GM12878 (cell line): ENCODE results near the gene SALL3. TPM values are rescaled to one million over a fixed set of nuclear protein-coding genes. Genes with fewer than 3 reads are reported as not detected.

ENCODE experiments used
- ATAC-seq: fragments of 200-7000 bp; cut with Tn5 transposase; 3 replicates; pipeline ENCODE4 v1.9.1; 2020; ENCODE audit warnings: mild to moderate bottlenecking, moderate library complexity
- BruUV-seq: library from RNA; stranded (reverse); fragments of 400-500 nt; replicated peaks from 2 replicates; lab custom pipeline; 2021; lab: Mats Ljungman, UMichigan
- CTCF ChIA-PET: fragments of 300-600 bp; sonication (Branson Sonifier 250); formaldehyde crosslinking; extraction: SDS; loops from one replicate; lab custom pipeline; 2021; ENCODE audit warnings: inconsistent platforms; lab: Yijun Ruan, JAX
- POLR2A ChIA-PET: fragments of 350-600 bp; formaldehyde crosslinking; extraction: SDS; loops from one replicate; lab custom pipeline; 2021; ENCODE audit warnings: inconsistent platforms; lab: Charles Lee
- RAD21 ChIA-PET: fragments of 300-600 bp; sonication (Branson Sonifier 250); formaldehyde crosslinking; loops from one replicate; lab custom pipeline; 2023; ENCODE audit warnings: antibody characterized with exemption; ENCODE audit not compliant: unreplicated experiment; lab: Charles Lee
- SMC1A ChIA-PET: fragments of 300-600 bp; sonication (Branson Sonifier 250); formaldehyde crosslinking; loops from one replicate; lab custom pipeline; 2023; ENCODE audit not compliant: unreplicated experiment, uncharacterized antibody; lab: Charles Lee
- DNase-seq: peaks from one replicate; pipeline ENCODE4 v3.0.0-alpha.2; 2011; ENCODE audit warnings: low read depth, low spot score
- FAIRE-seq: peaks from 3 replicates; lab custom pipeline; 2011; peaks lifted over from hg19 to GRCh38; lab: Jason Lieb, UNC
- H2AFZ ChIP-seq: 2 replicates; pipeline ENCODE4 v1.6.0; 2011; ENCODE audit warnings: low read depth, low read length, control low read depth; ENCODE audit not compliant: control insufficient read depth
- H3K27ac ChIP-seq: 2 replicates; pipeline ENCODE4 v1.5.1; 2011; ENCODE audit warnings: control low read depth; ENCODE audit not compliant: control insufficient read depth, insufficient read depth
- H3K27me3 ChIP-seq, 2 experiments: replicated peaks in 1 of 2; 2 replicates each; pipeline versions ENCODE4 v1.6.0 to v1.6.1; 2011; ENCODE audit warnings: low read length in 1 of 2; ENCODE audit not compliant: control insufficient read depth in 2 of 2, insufficient read depth in 2 of 2
- H3K36me3 ChIP-seq, 2 experiments: 2 replicates each; pipeline ENCODE4 v1.5.1; 2011; ENCODE audit warnings: low read length in 1 of 2; ENCODE audit not compliant: control insufficient read depth in 2 of 2, insufficient read depth in 2 of 2
- H3K4me1 ChIP-seq: 2 replicates; pipeline ENCODE4 v1.6.1; 2011; ENCODE audit warnings: mild to moderate bottlenecking, low read length, moderate library complexity, mixed read lengths; ENCODE audit not compliant: control insufficient read depth, insufficient read depth
- H3K4me2 ChIP-seq: 2 replicates; pipeline ENCODE4 v1.6.0; 2011; ENCODE audit warnings: control low read depth; ENCODE audit not compliant: control insufficient read depth, insufficient read depth
- H3K4me3 ChIP-seq: fragments of 200-600 bp; sonication (generic); 2 replicates; pipeline ENCODE4 v1.5.1; 2016
- H3K79me2 ChIP-seq: 2 replicates; pipeline ENCODE4 v1.6.0; 2011; ENCODE audit warnings: low read length; ENCODE audit not compliant: control insufficient read depth, insufficient read depth
- H3K9ac ChIP-seq: 2 replicates; pipeline ENCODE4 v1.8.0; 2011; ENCODE audit warnings: low read length, control low read depth, mixed read lengths; ENCODE audit not compliant: control insufficient read depth, insufficient read depth
- H3K9me3 ChIP-seq: replicated peaks from 3 replicates; pipeline ENCODE4 v1.5.1; 2011; ENCODE audit warnings: mild to moderate bottlenecking, low read length; ENCODE audit not compliant: control insufficient read depth, insufficient read depth
- H4K20me1 ChIP-seq: 2 replicates; pipeline ENCODE4 v1.6.0; 2011; ENCODE audit not compliant: control insufficient read depth, insufficient read depth
- CEBPB ChIP-seq, 2 experiments: fragments of 150-350 bp in 1 of 2; IDR thresholded peaks; 2 replicates each; pipeline ENCODE4 v1.6.1; 2012 to 2014; ENCODE audit warnings: low read depth in 2 of 2, low read length in 2 of 2, borderline replicate concordance in 1 of 2, inconsistent platforms in 1 of 2
- CTCF ChIP-seq, 3 experiments: IDR thresholded peaks in 2 of 3; conservative IDR thresholded peaks in 1 of 3; 2 replicates each; pipeline ENCODE4 v1.5.1; 2011; ENCODE audit warnings: low read depth in 3 of 3, low read length in 3 of 3, mild to moderate bottlenecking in 3 of 3, control low read depth in 2 of 3, moderate library complexity in 2 of 3, inconsistent platforms in 1 of 3, mixed read lengths in 1 of 3; ENCODE audit not compliant: control insufficient read depth in 2 of 3, insufficient read depth in 1 of 3; ENCODE audit errors: extremely low read depth in 1 of 3
- FOXM1 ChIP-seq: IDR thresholded peaks from 2 replicates; pipeline ENCODE4 v1.6.1; 2012; ENCODE audit warnings: low read depth, mild to moderate bottlenecking, inconsistent platforms, low read length, moderate library complexity
- IKZF2 ChIP-seq, 2 experiments: fragments of 450-650 bp; IDR thresholded peaks; 2 replicates each; pipeline ENCODE4 v1.6.1; 2017; ENCODE audit warnings: mild to moderate bottlenecking in 2 of 2, moderate library complexity in 2 of 2
- KAT2A ChIP-seq: conservative IDR thresholded peaks from 2 replicates; pipeline ENCODE4 v1.6.1; 2011; ENCODE audit warnings: low read depth, low read length; ENCODE audit not compliant: control insufficient read depth
- NFYA ChIP-seq: IDR thresholded peaks from 2 replicates; pipeline ENCODE4 v1.6.1; 2011; ENCODE audit warnings: low read depth, mild to moderate bottlenecking, low read length, improper control_type of control experiment, borderline replicate concordance
- POLR2A ChIP-seq: IDR thresholded peaks from 2 replicates; pipeline ENCODE4 v1.6.1; 2011; ENCODE audit warnings: low read depth, mild to moderate bottlenecking, low read length
- RB1 ChIP-seq: fragments of 450-650 bp; formaldehyde crosslinking; IDR thresholded peaks from 2 replicates; pipeline ENCODE4 v1.6.1; 2017; ENCODE audit warnings: mild to moderate bottlenecking, borderline replicate concordance
- SIN3A ChIP-seq: IDR thresholded peaks from 2 replicates; pipeline ENCODE4 v1.6.1; 2012; ENCODE audit warnings: low read depth, low read length, improper control_type of control experiment
- SP1 ChIP-seq: IDR thresholded peaks from one replicate; pipeline ENCODE4 v1.6.1; 2011; ENCODE audit warnings: low read depth, low read length
- ZBED1 ChIP-seq: IDR thresholded peaks from 2 replicates; pipeline ENCODE4 v1.6.1; 2016; ENCODE audit warnings: borderline replicate concordance
- ZZZ3 ChIP-seq: IDR thresholded peaks from 2 replicates; pipeline ENCODE4 v1.6.1; 2011; ENCODE audit warnings: low read depth; ENCODE audit not compliant: control insufficient read depth, insufficient read length
- WGBS: methylation state at CpG from one replicate; pipeline ENCODE4 v1.1.6; 2016; ENCODE audit warnings: low lambda C conversion rate; ENCODE audit not compliant: insufficient replicate concordance, insufficient coverage; ENCODE audit errors: missing lambda C conversion rate; 5-methylcytosine and 5-hydroxymethylcytosine counted together
- in situ Hi-C: fragments of 300-500 bp; cut with MboI; formaldehyde crosslinking; loops from 9 replicates; pipeline ENCODE4 v1.14.3; 2018; ENCODE audit warnings: mixed read lengths
- intact Hi-C: fragments of 100-400 bp; cut with micrococcal nuclease; formaldehyde crosslinking; loops from one replicate; pipeline ENCODE4 v1.14.2; 2022; ENCODE audit not compliant: unreplicated experiment
- polyA plus RNA-seq, 11 experiments: library from polyadenylated mRNA; depleted of rRNA in 4 of 11; unstranded in 6 of 11; stranded (reverse) in 5 of 11; fragments of >200 nt; fragmentation: Nextera tagmentation in 4 of 11; fragmentation: Illumina TruSeq in 1 of 11; extraction: Ambion mirVana in 4 of 11; extraction: Trizol in 1 of 11; gene quantifications; 1 replicate in 1 of 11; 2 replicates in 10 of 11; pipeline versions ENCODE4 v1.2.1 to v1.2.3, GENCODE V29; 2011 to 2016; ENCODE audit warnings: inconsistent platforms in 2 of 11, missing spikeins in 2 of 11, low read depth in 1 of 11
- total RNA-seq, 4 experiments: library from RNA; depleted of rRNA in 3 of 4; stranded (reverse); fragments of >200 nt in 3 of 4; fragmentation: Illumina TruSeq in 1 of 4; extraction: Trizol in 1 of 4; gene quantifications; 2 replicates each; pipeline versions ENCODE4 v1.2.1 to v1.2.3, GENCODE V29; 2013 to 2021

Gene SALL3
- total and polyA plus RNA-seq, 10 of the 15 experiments (the other 5 are each of a cell fraction or from before 2014, with no cell fraction given), result 0.01 to 0.10 (median 0.07) TPM; not detected in 7

- Histone ChIP-seq H3K9ac (no peak overlapping the region), H3K36me3 (no peaks in the 10 kb centered on the region), H3K4me3 (no peak overlapping the region), H3K4me1 (no peaks in the 10 kb centered on the region), H3K27ac (no peak overlapping the region), H4K20me1 (no peaks in the 10 kb centered on the region), H3K4me2 (no peak overlapping the region), H3K27me3 (no peaks in the 10 kb centered on the region), H2AFZ (no peak overlapping the region), H3K79me2 (no peaks in the 10 kb centered on the region)
- whole genome bisulfite sequencing, result 39% methylated on average over 15 of the region's 18 CpGs
- no TSS peak for BruUV-seq
- in situ Hi-C loops, result loop anchor here (25.0 kb wide), 1 partner anchor 429 kb away; no protein-coding TSS in a partner anchor
- intact Hi-C loops, result no loop called here
- ChIA-PET CTCF (no interaction called here), POLR2A (no interaction called here), RAD21 (no interaction called here)
- no peak for ATAC-seq
- TF ChIP-seq FOXM1, result no peak
- no peak for TF ChIP-seq POLR2A
- TF ChIP-seq RB1, result no peak
- TF ChIP-seq CTCF (IDR thresholded peaks at IDR 0.05 in 2 of 3, conservative IDR thresholded peaks at IDR 0.05 in 1 of 3; ENCODE audit: control insufficient read depth in 2 of 3, extremely low read depth in 1 of 3, insufficient read depth in 1 of 3, low read depth in 3 of 3, low read length in 3 of 3), result no peak
- no peak for TF ChIP-seq CEBPB (IDR thresholded peaks at IDR 0.05; ENCODE audit: borderline replicate concordance in 1 of 2, low read depth in 2 of 2, low read length in 2 of 2)
- TF ChIP-seq SIN3A, result no peak
- TF ChIP-seq IKZF2 (IDR thresholded peaks at IDR 0.05), result no peak
- no peak for TF ChIP-seq ZZZ3
- TF ChIP-seq SP1, result no peak
- no peak for TF ChIP-seq ZBED1
- no peak for TF ChIP-seq KAT2A
- no peak for TF ChIP-seq NFYA
- TF ChIP-seq, all 136 proteins: peak for 0
- DNase-seq, result no peak
- no peak for FAIRE-seq
- SMC1A ChIA-PET, result no interaction called here
- H3K9me3 ChIP-seq, result no peaks in the 10 kb centered on the region; the same call in 2 of the 3 replicates
Measured at GRCh38 chr18:78965917-78966792, 13.5 kb upstream of the SALL3 start.
